ENCODE data around the gene MMP27.

MMP27 gene

DNA sequence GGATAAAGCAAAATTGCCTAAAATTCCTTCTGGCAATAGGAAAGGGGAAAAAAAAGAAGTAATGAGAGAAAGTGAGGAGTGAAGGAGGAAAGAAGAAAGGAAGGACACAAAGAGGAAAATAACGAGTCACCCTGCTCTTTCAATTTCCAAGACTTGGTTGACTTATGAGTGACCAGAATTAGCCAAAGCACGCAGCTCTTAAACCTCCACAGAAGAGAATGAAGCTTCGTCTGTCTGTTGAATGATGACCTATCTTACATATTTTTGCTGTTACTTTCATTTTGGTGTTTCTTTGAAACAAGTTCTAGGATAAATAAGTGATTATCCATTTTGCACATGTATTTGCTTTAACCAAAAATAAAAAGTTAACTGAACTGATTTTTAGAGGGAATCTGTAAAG, 728 bp downstream of the MMP27 start:
- no peak for DNase-seq (ENCODE audit: low read depth in 2 of 2, low spot score in 1 of 2)

DNA sequence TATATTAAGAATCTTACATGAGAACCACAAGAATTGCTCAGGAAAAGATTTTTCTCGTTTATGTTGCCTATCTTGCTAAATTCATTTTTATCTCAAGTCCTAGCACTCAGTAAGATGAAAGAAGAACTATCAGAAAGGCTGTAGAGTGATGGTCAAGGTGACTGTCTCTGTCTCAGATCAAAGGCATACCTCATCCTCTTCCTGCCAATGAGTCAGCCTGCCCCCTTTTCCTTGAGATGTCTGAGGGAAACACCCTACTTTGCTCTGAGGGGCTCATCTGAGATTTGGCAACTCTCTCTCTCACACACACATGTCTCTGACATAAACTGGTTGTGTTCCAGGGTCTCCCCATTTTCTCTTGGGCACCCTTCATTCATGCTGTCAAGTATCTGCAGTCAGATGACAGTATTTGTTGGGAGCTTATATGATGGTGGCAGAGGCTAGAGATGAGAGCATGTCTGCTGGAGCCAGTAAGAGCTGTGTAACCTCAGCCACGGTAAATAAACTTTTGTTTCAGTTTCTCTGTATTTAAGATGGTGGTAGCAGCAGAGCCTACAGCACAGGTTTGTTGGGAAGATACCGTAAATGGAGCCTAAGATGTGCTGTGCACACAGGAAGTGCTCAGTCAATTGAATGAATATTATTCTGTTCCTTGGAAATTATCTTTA, 1.6 kb downstream of the MMP27 start:
- DNase-seq (ENCODE audit: low read depth in 2 of 2, low spot score in 1 of 2) = no peak

DNA sequence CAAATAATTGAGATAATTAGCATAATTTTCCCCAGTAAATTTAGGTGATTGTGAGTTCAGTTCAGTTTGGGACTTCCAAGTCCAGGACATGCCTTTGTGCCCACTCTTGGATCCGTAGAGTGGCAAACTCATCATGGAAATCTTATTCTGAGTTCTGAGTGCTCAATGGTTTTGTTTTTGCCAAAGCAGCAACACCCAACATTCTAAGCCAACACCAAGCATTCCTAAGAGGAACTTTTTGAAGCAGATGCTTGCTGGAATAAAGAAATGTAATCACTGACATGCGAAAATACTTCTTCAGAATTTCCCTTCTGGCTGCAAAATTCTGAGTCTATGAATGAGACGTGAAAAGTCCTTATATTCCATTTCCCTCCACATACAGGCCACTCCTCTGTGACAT, 10.4 kb downstream of the MMP27 start:
- DNase-seq (ENCODE audit: low read depth in 2 of 2, low spot score in 1 of 2) = no peak

DNA sequence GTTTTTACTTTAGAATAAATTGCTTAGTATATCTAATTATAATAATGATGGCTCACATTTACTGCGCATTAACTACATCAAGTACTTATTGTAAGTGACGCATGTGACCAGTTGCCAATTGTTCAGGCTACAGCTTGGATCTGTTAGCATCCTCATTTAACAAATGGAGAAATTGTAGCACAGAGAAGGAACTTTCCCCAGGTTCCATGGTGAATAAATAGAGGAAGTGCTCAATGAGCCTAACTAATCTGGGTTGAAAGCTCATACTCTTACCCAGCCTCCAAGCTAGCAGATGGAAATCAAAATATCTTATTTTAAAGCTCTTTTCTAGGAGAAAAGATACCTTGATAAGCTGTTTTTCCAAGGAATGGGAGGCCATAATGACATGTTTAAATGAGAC, 19.8 kb downstream of the MMP27 start:
- DNase-seq (ENCODE audit: low read depth in 2 of 2, low spot score in 1 of 2) = no peak

DNA sequence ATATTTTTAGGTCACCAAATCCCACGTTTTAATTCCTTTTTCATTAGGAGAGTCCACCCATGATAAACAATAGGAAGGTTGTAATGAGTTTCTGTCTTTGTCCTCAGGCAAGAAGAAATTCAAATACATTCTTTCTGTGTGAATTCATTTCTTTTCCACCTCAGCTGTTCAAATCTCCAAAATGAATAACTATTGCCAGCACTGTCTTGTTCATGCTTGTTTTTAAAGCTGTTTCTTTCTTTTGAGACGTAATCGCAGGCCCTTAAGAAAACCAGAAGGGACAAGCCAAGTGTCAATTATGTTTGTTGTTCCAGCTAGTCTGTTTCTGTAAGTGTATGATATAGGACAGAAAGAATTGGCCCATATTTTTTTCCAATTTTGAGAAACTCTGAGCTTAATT, 20.2 kb downstream of the MMP27 start:
- DNase-seq (ENCODE audit: low read depth in 2 of 2, low spot score in 1 of 2) = no peak

DNA sequence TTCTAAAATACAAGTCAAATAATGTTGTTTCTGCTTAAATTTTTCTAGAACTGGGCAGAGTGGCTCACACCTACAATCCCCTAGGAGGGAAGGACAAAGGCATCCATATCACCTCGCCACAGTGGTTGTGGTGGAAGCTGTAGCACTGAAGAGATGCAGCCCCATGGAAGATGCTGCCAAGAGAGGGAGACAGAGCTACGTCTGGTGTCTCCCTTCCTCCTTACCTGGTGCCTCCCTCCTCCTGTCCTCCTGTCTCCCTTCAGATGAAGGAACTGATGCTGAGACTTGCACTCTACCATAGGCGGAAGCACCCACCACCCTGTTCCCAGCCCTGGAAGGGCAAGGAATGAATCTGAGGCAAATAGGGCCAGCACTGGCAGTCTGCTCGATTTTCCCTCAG, 22.3 kb downstream of the MMP27 start:
- DNase-seq (ENCODE audit: low read depth in 2 of 2, low spot score in 1 of 2) = no peak

DNA sequence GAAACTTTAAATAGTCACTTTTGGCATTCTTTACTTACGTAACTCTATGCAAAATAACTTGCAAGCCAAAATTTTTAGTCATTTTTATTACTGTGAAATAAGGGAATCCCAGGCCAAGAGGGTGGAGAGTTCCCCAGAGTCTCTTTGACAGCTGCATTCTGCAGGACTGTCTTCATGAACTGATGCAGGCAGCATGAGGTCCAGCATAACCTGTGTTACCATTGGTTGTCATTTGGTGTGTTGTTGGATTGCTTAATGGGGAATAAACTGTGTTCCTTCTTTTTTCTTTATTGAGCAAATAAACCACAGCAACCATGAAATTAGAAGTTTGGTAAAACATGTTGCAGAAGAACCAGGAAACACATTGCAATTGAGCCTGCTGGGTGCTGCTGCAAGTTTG, 24.6 kb downstream of the MMP27 start:
- no peak for DNase-seq (ENCODE audit: low read depth in 2 of 2, low spot score in 1 of 2)

DNA sequence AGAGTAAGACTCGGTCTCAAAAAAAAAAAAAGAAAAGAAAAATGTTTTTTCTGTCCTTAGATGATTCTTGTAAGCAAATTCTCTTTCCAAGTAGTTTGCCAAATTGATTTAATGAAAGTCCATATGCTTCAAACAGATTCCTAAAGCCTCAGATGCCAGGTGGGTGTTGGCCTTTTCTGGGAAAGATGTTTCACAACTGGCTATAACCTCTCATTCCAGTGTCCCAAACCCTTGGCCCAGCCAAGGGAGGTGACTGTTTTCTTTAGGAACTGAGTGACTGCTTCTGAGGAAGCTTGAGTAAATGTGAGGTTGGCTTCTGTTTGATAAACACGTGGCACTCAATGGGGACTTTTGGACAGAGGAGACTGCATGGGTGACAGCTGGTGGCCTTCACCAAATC, 27.5 kb downstream of the MMP27 start:
- DNase-seq (ENCODE audit: low read depth in 2 of 2, low spot score in 1 of 2) = no peak

DNA sequence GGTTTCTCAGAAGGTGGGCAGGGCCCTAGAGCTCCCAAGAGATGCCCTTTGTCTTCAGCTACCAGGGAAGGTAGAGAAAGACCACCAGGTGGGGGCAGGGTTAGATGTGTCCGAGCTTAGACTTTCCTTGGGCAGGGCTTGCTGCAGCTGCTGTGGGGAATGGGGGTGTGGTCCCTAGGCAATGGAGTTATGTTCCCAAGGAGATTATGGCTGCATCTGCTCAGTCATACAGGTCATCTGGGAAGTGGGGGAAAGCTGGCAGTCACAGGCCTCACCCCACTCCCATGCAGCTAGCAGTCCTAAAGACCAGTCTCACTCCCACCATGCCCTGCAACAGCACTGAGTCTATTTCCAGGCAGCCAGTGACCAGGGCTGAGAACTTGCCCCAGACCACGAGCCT, 29.5 kb downstream of the MMP27 start:
- no peak for DNase-seq (ENCODE audit: low read depth in 2 of 2, low spot score in 1 of 2)

DNA sequence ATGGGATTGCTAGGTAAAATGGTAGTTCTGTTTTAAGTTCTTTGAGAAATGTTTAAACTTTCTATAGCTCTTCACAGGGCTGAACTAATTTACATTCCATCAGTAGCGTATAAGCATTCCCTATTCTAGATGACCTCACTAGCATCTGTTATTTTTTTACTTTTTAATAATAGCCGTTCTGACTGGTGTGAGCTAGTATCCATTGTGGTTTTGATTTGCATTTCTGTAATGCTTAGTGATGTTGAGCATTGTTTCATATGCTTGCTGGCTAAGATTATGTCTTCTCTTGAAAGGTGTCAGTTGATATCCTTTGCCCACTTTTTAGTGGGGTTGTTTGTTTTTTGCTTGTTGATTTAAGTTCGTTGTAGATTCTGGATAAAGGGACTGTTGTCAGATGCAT, 35.9 kb downstream of the MMP27 start:
- no peak for DNase-seq (ENCODE audit: low read depth in 2 of 2, low spot score in 1 of 2)

DNA sequence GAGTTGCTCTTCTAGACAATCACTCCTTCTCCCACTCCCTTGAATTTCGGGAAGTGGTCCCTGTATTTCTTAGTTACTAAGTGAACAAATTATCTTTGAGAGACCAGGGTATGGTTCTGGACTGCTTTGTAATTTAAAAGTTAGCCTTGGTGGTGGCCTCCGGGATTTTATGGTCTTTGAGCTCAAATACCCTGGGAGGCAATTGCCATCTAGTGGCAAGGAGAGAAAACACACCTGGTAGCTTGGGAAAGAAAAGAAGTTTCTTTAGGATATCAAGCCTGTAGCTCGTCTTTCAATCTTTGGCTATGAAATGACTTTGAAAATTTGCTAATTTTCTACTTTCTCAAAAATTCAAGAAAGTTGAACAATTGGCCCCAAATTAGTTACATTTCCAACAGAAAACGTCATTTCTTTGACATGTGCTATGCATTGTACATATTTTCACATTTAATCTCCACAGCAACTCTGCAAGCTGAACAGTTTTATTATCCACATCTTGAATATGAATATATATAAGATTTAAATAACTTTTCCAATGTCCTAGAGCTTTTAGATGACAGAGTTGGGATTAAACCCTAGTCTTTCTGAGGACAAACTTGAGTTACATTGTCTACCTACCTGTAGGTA, 39.1 kb downstream of the MMP27 start:
- no peak for DNase-seq (ENCODE audit: low read depth in 2 of 2, low spot score in 1 of 2)

DNA sequence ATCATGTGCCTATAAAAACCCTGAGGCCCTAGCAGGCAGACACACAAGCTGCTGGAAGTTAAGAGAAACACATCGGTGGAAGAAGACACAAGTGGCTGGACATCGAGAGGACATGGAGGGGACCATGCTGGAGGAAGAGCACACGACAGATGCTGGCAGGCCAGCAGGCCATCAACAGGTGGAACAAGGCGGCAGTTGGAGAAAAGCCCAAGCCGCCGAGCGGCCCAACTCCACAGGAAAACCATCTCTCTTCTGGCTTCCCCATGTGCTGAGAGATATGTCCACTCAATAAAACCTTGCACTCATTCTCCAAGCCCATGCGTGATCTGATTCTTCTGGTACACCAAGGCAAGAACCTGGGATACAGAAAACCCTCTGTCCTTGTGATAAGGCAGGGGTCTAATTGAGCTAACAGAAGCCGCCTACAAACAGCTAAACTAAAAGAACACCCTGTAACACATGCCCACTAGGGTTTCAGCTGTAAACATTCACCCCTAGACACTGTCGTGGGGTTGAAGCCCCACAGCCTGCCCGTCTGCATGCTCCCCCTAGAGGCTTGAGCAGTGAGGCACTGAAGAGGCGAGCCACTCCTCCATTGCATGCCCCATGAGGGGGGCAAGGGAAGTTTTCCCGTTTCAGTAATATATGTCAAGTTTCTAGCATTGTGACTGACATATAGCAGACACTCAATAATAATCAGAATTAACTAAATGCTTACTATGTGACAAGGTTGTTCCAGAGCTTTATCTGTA, 41.4 kb downstream of the MMP27 start:
- no peak for DNase-seq (ENCODE audit: low read depth in 2 of 2, low spot score in 1 of 2)

DNA sequence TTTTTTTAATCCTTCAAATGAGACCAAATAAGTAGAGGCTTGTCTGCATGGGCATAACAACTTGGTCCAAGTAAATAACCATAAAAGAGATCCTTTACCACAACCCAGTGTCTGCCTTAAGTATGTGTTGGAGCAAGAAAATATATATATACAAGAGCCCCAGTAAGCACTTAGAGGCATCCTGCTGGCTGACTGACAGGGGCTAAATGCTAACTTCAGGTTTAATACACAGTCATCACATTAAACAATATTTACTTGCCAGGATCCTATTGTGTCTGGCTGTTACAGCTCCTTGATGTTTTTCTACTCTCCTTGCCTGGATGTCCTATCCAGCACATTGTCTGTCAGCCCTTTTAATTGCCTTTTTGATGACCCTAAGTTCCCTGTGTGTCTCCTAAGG, 43.0 kb downstream of the MMP27 start:
- DNase-seq (ENCODE audit: low read depth in 2 of 2, low spot score in 1 of 2) = no peak

DNA sequence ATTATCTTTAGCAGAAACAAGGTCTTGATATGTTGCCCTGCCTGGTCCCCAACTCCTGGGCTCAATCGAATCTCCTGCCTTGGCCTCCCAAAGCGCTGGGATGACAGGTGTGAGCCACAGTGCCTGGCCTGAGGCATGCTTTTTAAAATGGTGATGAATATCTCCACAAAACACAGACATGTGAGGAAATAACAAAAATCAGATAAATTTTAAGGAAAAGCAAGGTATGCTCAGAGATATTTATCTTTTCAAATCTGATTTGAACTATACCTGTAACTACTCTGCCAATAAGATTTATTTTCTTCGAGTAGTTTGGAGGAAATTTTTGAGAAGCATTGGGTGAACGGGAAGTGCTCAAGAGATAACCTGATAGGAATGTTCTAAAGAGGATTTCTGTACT, 44.5 kb downstream of the MMP27 start:
- no peak for DNase-seq (ENCODE audit: low read depth in 2 of 2, low spot score in 1 of 2)

DNA sequence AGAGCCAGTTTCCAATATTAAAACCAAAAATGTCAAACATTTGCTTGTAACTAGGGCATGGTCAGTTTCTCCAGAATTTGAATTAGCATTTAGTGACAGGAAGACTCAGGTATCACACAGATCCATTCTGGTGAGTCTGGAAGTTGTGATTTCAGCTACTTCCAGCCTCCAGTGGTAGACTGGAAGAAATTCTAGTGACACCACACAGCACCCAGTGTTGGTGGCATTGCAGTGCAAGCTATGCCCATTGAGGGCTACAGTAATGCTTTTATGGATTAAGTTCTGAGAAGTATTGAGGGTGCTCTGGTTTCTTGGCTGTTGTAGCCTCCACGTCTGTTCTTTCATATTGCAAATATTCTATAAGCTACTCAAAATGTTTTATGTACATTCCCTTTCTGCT, 49.0 kb downstream of the MMP27 start:
- no peak for DNase-seq (ENCODE audit: low read depth in 2 of 2, low spot score in 1 of 2)

DNA sequence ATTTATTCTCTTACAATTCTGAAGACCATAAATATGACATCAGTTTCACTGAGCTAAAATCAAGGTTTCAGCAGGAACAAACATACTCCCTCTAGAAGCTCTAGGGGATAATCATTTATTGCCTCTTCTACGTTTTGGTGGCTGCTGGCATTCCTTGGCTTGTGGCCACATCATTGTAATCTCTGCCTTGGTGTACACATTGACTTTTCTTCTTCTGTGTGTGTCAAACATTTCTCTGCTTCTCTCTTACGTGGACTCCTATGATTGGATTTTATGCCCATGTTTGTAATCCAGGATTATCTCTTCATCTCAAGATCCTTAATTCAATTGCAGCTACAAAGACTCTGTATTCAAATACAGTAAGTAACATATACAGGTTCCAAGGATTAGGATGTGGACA, 50.0 kb downstream of the MMP27 start:
- DNase-seq (ENCODE audit: low read depth in 2 of 2, low spot score in 1 of 2) = no peak

DNA sequence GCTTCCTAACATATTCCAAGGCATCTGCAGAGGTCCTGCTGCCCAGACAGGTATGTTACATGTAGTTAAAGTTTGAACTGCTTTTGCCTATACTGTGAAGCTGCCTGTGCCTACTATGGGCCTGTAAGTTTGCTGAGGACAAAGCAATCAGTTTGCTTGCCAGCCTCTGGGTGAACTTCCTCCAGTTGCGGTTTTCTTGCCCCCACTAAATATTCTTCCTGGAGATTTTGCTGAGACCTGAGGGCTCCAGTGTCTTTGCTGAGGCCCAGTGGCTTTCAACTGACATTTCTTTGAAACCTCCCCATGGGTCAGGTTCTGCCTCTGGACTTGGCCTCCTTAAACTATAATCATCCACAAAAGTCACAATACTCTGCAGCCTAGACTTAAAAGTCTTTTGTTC, 50.8 kb downstream of the MMP27 start:
- no peak for DNase-seq (ENCODE audit: low read depth in 2 of 2, low spot score in 1 of 2)

DNA sequence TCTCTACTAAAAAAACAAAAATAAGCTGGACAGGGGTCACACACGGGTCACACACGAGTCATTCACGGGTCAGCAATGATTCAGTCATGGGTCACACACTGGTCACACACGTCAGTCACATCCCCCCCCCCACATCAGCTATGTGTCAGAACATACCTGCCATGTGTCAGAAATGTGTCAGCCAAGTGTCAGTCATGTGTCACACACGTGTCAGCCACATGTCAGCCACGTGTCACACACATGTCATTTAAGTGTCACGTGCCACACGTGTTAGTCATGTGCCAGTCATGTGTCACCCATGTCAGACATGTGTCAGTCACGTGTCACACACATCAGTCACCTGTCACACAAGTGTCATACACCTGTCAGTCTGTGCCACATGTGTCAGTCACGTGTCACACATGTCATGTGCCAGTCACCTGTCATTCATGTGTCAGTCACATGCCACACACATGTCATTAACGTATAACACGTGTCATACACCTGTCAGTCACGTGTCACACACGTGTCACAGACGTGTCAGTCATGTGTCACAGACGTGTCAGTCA, 51.8 kb downstream of the MMP27 start:
- no peak for DNase-seq (ENCODE audit: low read depth in 2 of 2, low spot score in 1 of 2)

DNA sequence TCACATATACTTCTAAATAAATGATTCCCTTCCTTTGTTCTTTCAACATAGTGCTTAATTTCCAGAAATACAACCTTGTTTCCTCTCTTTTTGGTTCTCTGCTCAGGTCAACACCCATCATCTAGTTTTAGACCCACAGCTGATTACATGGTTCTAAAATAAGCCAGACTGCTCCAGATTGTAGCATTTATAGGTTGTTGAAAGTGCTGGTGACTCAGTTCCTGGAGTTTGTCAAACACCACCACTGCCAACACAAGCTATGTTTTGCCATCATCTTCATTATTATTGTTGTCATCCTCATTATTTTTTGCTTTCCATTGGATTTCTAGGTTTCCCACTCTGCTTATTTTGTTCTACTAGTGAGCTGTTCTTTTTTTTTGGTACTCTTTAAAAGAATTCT, 58.1 kb downstream of the MMP27 start:
- DNase-seq (ENCODE audit: low read depth in 2 of 2, low spot score in 1 of 2) = no peak

DNA sequence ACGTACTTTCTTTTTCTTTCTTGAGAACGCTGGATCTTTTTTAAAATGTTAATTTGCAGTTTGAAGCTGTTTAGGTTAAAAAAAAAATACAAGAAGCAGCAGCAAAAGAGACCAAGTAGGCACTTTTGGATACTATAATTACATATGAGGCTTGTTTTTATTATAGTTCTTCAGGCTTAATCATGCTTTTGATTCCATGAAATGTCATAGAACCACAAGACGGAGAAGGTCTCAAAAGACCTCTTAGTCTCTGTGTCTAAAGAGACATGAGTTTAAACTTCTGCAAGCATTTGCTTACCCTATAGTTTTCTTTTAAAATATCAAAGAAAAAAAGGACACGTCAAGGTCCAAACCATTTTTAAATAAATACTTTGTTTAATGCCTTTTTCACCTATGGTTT, 61.6 kb downstream of the MMP27 start:
- no peak for DNase-seq (ENCODE audit: low read depth in 2 of 2, low spot score in 1 of 2)

Measured in stimulated activated CD8-positive, alpha-beta memory T cell treated with anti-CD3 and anti-CD28 coated beads, Interleukin-4, amount 100 ng/mL, for 4 hours (primary cell).